CD4-positive, alpha-beta T cell treated with Interleukin-17A for 1 hour (primary cell): ENCODE results near the gene IL20RA.
A peak's percentile ranks its signal among the peaks of the same experiment; 100 is the strongest.
"Not testable (repeated sequence)": the region's sequence is repeated elsewhere in the genome, so short reads cannot be mapped to it uniquely, and the experiment has no call there.

Source experiments
- DNase-seq: peaks from one replicate; pipeline ENCODE4 v3.0.0-alpha.2; 2020

IL20RA gene, protein sequence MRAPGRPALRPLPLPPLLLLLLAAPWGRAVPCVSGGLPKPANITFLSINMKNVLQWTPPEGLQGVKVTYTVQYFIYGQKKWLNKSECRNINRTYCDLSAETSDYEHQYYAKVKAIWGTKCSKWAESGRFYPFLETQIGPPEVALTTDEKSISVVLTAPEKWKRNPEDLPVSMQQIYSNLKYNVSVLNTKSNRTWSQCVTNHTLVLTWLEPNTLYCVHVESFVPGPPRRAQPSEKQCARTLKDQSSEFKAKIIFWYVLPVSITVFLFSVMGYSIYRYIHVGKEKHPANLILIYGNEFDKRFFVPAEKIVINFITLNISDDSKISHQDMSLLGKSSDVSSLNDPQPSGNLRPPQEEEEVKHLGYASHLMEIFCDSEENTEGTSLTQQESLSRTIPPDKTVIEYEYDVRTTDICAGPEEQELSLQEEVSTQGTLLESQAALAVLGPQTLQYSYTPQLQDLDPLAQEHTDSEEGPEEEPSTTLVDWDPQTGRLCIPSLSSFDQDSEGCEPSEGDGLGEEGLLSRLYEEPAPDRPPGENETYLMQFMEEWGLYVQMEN

DNA sequence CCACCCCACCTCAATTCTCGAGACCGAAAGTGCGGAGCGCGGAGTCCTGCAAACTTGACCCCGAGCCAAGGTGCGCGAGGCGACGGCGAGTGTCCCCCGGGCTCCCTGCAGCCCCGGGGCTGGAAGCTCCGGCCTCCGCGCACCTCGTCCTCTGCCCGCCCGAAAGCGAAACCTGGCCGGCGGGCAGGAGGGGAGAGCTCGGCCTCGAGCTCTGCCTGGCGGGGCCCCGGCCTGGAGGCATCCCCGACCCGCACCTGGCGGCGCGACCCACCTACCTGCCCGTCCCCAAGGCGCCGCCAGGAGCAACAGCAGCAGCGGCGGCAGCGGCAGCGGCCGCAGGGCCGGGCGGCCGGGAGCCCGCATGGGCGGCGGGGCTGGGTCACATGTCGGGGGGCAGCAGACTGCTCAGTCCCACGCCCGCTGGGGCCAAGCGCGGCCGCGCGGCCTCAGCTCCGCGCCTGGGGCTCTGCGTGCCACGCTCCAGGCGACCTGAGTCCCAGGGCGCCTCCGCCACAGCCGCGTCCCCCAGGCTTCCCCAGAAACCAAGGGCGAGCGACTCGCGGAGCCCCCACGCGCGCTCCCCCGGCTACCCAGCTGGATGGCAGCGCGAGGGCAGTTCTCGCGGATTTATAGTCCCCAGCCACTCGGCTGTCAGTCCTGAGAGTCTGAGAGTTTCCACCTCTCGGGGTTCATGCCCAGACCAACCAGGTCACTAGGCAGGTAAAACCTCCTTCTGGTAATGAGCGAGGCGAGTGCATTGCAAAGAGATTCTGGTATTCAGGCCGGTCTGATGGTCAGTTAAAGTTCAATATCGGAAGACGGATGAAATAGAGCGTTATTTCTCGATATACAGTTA, at the start of gene IL20RA:
Gene IL20RA, minus strand, starts transcription at position 600 of the 856 bp plus-strand sequence. Its CDS starts 237 bp downstream, at position 363.
- DNase-seq = no peak

DNA sequence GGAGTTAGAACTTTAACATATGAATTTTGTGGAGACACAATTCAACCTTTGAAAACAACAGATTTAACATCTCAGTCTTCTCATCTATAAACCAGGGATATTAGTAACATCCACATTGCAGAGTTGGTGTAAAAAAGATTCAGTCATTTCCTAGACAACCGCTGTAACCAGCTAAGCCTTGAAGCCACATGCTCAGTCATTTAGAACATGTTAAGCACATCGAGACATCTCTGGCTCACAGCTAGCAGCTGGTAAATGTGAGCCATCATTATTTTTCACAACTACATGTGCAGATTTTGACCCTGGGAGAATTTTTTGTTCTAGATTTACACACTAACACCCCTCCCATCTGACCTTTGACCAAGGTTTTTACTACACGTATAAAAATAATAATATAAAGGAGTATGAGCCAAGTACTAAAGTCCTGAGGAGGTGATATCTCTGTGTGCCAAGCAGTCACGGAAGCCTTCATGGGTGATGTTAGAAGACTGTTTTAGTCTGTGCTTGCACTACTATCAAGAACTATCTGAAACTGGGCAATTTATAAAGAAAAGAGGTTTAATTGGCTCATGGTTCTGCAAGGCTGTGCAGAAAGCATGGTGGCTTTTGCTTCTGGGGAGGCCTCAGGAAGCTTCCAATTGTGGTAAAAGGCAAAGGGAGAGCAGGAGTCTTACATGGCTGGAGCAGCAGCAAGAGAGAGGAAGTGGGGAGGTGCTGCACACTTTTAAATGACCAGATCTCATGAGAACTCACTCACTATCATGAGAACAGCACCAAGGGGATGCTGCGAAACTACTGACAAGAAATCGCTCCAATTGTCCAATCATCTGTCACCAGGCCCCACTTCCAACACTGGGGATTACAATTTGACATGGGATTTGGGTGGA, 48.7 kb upstream of the IL20RA start:
- DNase-seq = no peak

DNA sequence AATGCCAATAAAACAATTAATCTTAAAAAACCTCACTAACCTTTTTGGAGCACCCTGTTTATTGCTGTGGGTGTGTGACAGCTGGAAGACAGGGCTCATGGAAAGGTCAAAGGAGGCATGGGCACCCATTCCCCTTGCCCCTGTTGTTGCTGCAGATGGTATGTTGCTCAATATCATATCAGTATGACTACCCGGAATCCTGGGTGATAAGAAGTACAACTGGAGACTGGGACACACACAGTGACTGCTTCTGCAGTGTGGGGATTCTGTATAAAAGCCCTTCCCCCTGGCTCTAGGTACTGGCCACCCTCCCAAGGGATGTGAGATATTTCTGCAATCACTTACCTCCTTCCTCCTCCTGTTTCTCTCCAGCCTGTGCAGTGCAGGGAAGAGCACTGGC, 47.3 kb upstream of the IL20RA start:
- DNase-seq = no peak

DNA sequence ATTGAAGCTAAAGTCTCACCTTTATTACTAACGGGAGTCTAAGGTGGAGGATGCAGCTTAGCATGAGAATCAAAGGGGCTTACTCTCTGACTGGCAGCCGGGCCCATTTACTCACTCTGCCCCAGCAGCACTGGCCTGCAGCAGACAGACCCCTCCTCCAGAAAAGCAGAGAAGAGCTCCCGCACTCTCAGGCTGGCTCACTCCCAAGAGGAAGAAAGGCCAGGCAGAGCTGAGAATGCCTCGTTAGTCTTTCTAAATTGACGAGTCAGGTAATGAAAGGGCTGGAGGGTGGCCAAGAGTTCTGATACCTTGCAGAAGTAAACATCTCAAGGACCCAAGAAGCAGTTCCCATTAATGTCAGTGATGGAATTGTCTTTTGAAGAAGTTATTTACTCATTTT, 44.5 kb upstream of the IL20RA start:
- no peak for DNase-seq

DNA sequence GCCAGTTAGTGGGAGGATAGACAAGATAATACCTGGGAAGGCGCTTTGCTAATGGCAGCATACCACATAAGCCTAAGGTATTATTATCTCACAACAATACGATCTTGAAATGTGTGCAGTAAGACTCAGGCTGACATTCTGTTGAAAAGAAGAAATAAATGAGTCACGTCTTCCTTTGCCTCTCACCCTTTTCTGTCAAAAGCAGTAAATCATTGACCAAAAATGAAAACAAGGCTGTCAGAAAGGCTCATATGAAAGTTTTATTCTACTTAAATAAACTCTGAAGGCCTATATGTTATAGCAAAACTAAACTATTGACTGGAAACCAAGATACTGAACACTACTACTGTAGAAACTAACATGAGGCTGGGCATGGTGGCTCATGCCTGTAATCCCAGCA, 43.1 kb upstream of the IL20RA start:
- no peak for DNase-seq

DNA sequence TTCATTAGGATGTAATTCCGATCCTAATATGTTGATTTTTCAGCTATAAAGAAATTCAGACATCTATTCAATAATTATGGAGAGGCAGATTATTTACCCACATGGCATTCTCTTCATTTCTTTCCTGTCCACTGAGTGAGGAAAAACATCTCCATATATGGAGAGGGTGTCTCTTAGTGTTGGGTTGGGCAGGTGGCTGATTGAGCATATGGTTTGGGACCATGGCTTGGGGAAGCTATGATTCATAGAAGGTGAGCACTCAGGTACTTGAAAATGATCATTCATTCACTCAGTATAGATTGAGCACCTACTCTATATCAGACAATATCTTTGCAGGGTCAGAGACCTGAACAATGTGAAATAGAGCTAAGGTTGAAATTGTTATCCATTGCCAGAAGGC, 41.3 kb upstream of the IL20RA start:
- DNase-seq = no peak

DNA sequence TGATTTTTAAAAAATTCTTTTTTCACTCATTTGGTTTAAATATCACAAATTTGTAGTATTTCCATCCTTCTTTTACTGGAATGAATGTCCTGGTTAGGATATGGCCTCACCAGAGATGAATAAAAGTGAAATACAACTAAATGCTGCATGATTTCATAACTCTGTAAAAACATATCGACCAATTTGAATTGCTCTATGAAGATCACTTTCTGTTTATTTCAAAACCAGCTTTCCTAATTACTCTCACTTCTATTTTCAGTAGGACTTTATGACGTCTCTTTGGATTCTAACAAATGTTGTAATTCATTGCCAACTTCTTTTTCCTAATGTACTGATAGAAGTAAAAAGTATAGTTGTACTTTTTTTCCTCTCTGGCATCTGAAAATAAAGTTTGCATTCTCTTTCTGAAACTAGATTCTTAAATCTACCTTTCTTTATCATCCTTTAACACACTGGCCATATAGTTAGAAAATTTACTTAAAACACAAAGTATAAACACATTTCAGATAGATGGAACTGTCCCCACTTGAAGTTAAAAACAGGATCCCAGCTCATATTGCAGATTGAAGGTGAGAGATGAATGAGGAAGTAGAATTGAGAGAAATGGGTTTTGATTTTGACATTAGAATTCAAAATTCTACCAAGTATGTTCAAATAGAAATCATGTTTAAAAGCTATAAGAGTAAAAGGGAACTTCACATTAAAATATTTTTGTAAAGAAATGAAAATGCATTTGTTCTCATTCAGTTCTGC, 40.3 kb upstream of the IL20RA start:
- no peak for DNase-seq

DNA sequence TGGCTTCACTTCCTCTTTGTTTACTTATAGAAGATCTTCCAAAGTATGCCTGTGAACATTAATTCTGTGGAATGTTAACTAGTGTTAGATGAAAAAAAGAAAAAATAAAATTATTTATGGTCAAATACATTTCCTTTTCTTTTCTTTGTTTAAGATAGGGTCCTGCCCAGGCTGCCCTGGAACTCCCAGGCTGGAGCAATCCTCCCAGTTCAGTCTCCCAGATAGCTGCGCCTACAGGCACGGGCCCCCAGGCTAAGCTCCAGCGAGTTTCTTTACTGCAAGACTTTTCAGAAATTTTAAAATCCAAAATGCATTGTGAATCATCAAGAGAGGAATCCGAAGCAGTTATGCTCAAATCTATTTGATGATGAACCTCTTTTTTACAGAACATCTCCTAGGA, 39.3 kb upstream of the IL20RA start:
- DNase-seq = no peak

DNA sequence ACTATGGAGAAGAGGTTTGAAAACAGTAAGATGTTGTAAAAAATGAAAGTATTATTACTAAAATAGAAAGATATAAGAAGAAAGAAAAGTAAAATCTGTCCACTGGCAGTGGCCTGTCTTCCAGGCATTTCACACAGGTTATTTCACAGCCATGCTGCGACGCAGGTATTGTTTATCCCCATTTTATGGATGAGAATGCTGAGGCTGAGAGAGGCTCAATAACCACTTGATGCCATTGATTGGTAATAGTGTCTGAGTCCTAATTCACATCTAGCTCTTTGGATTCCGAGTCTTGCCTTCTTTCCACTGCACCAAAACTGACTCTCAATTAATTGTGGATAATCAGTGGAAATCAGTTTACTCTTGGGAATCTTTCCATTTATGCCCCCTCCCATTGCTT, 37.2 kb upstream of the IL20RA start:
- no peak for DNase-seq

DNA sequence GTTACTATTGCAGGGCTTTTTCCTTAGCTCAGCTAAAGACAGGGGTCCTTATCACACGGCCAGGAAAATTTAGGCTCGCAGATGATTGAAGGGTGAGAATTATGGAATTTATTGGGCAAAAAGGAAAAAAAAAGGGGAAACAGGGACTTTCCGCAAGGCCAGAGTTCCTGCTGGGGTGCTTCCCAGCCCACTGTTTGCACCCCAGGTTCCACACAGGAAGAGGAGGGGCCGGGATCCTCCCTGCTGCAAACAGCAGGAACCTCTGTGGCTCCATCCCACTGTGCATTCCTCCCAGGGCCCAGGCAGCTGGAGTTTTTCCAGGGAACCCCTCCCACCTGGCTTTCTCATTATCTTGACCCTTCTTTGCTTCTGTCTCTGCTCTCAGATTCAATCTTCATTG, 35.9 kb upstream of the IL20RA start:
- no peak for DNase-seq

DNA sequence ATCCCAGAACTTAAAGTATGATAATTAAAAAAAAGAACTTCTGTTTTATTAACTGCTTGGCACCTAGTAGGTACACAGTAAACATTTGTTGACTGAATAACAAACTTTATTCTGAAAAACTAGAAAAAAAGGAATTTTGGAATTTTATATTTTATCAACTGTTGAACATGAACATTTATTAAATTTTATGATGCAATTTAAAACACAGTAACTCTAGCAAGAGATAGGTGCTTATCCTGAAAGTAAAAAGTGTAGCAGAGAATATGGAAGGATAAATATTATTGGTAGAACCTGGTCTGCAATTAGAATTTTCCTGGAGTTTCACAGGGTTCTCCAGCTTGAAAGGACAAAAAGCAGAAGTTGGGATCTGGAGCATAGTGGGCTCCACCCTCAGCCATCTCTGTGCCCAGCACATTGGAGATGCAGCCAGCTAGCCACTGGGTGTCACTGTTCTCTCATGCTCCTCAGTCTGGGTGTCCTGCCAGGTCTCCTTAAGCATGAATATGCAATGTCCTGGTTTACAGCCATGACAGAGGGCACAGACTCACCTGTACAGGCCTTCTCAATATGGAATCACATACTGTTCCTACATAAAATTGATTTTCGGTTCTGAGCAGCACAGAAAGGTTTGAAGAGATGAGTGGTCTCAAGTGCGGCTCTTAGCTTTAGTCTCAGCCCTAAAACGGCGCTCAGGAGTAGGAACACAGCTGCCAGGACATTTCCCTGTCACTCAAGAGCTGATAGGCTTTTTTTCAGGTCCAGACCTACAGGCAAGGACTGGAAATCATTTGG, 31.7 kb upstream of the IL20RA start:
- DNase-seq = peak; percentile 61

DNA sequence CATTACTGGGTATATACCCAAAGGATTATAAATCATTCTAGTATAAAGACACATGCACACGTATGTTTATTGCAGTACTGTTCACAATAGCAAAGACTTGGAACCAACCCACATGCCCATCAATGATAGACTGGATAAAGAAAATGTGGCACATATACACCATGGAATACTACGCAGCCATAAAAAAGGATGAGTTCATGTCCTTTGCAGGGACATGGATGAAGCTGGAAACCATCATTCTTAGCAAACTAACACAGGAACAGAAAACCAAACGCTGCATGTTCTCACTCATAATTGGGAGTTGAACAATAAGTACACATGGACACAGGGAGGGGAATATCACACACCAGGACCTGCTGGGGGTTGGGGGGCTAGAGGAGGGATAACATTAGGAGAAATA, 31.0 kb upstream of the IL20RA start:
- not testable (repeated sequence) for DNase-seq

DNA sequence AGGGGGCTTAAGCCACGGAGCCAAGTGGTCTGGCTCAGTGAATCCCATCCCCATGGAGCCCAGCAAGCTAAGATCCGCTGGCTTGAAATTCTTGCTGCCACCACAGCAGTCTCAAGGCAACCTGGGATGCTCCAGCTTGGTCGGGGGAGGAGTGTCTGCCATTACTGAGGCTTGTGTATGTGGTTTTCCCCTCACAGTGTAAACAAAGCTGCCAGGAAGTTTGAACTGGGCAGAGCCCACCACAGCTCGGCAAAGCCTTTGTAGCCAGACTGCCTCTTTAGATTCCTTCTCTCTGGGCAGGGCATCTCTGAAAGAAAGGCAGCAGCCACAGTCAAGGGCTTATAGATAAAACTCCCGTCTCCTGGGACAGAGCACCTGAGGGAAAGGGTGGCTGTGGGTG, 25.5 kb upstream of the IL20RA start:
- no peak for DNase-seq

DNA sequence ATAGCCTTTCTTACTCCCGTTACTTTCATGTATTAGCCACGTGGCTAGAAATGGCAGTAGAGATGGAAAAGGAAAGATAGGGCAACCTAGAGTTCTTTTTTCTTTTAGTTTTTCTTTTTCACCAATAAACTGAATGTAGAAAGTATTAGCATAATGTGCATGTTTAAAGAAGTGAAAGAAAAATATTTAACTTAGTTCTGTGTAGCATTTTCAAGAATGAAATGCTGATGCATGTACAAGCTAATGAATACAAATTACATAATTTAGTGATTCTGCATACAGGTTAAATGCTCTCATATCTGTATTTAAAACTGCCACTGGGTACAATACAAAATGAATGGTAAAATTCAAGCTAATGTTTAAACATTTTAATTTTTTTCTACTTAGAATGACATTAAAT, 22.6 kb upstream of the IL20RA start:
- DNase-seq = no peak

DNA sequence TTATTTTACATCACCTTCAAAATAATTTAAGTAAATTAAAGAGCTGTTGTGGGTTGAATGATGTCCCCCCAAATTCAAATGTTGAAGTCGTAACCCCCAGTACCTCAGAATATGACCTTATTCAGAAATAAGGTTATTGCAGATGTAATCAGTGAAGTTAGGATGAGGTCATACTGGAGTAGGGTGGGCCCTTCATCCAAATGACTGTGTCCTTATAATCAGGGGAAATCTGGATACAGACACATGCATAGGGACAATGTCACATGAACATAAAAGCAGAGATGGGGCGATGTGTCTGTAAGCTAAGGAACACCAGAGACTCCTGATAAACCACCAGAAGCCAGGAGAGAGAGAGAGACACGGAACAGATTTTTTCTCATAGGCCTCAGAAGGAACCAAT, 13.3 kb upstream of the IL20RA start:
- DNase-seq = no peak

DNA sequence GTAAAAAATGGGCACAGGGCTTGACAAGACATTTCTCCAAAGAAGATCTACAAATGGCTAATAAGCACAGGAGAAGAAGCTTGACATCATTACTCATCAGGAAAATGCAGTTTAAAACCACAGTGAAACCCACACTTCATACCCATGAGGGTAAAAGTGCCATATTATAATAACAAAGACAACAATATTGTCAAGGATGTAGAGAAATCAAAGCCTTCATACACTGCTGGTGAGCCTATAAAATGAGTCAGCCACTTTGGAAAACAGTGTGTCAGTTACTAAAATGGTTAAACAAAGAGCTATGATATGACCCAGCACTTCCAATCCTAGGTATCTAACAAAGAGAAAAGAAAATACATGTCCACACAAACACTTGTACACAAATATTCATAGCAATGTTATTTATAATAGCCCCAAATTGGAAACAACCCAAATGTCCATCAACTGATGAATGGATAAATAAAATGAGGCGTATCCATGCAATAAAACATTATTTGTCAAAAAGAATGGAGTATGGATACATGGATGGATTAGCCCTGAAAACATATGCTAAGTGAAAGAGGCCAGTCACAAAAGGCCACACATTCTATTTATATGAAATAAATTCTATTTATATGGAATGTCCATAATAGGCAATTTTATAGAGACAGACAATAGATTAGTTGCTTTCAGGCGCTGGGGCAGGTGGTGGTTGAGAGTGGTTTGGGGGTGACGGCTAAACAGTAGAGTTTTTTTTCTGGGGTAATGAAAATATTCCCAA, 11.5 kb upstream of the IL20RA start:
- DNase-seq = no peak

DNA sequence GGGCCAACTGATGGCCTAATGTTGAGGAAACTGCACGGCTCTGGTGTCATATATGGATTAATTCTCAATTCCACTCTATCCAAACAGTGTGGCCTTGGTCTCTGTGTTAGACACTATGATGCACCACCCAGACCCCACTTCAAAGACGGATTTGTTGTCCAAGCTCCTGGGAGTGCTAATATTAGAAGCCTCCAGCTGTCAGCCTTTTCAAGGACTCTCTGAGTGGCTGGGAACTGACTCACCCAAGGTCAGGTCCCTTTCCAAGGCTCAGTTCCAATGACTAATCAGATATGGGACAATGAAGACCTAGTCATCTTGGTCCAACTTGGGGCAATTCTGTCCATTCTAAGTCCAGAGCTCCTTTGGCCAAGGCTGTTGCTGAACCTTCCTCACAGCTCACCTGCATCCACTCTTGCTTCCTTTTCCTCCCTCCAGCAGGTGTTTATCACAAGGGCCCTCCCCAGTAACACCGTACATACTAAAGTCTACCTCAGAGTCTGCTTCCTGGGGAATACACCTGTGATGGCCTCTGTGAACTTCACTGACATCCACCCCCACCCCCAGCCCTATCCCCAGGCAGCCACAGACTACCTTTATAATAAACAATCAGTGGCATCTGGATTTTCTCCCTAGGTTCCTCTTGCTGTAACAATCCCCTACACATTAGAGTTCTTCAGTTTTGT, 7.2 kb upstream of the IL20RA start:
- no peak for DNase-seq

DNA sequence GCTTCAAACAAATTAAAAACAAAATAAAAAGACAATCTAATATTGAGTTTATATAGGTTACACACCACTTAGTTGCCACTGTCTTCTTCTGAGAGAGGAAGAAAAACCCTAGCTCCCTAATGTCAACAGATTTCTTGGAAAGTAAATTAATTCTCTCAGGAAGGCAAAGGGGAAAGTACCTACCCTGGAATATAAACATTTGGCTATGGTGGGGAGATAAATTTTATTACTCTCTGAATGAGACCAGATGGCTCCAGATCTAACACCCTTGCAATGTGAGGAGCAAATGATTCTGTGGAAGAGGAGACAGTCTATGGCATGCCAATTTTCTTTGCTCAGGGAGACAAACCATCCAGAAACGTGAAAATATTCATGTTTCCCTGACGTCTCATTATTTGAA, 4.3 kb upstream of the IL20RA start:
- no peak for DNase-seq

DNA sequence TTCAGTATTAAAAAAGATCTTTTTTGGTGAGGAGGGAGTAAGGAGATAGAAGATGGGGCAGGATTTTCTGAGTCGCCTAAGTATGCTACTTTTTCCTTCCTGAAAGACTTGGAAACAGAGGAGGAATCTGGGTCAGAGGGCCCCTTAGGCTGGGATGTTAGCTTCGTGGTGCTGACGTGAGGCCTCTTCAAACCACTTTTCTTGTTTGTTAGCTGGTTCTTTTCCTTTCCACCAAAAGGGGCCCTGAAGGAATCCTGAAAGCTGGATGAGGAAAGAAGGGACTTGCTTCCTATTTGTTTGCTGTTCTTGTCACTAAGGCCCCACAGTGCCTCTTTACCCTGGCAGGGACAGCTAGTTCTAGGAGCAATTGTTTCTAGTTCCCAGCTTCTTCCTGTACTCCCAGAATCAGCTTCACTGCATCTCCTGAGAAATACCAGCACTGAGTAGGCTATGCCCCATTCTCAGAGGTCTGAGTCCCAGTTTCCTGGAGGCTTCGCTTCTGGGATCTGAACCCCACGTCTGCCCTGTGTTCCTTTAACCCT, 2.2 kb upstream of the IL20RA start:
- DNase-seq = no peak
